GM19035 (cell line): ENCODE data around the gene SCN7A.
"Not testable (repeated sequence)": the region's sequence is repeated elsewhere in the genome, so short reads cannot be mapped to it uniquely, and the experiment has no call there.

Experiments used
- ATAC-seq: cut with Tn5 transposase; IDR thresholded peaks from one replicate; pipeline ENCODE4 v1.9.1; 2021; ENCODE audit not compliant: unreplicated experiment

SCN7A gene

DNA sequence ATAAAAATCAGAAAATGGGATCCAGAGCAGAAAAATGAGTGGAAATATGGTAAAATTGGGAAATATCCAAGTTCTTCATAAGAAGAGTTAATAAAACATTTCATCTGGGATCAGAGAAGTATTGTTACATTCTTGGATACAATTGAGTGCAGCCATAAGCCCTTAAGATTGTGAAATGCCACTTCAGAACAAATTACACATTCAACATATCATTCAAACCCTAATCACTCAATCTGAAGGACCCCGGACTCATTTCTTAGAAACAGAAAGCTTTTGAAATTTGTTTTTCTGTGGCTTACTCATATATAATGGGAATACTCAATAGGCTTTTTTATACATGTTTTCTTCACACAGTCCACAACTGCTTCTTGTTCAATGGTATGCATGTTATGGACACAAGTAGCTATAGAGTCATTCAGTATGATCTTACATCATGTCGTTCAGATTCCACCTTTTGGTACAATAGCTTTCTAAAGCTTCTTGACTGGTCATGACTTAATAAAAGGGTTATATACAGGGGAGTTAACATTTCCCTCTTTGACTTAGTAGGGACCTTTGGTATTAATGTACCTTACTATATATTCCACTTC, 39.9 kb downstream of the SCN7A start:
- no peak for ATAC-seq

DNA sequence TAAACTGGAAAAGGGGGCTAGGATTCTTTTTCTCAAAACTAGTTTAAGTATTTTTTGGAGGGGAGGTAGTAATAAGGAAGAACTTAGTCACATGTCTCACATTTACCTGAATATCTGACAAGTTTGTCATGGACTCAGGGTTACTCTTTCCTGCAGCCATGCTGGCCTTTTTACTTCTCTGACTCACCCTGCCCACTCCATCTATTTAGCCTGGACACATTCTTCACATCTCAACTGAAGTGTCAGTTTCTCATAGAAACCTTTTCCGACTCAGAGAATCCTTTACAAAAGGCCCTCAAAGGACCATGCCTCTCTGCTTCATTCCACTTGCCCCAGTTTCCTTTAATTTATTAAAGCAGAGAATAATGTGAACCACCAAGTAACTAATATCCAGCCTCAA, 42.6 kb downstream of the SCN7A start:
- ATAC-seq = no peak

DNA sequence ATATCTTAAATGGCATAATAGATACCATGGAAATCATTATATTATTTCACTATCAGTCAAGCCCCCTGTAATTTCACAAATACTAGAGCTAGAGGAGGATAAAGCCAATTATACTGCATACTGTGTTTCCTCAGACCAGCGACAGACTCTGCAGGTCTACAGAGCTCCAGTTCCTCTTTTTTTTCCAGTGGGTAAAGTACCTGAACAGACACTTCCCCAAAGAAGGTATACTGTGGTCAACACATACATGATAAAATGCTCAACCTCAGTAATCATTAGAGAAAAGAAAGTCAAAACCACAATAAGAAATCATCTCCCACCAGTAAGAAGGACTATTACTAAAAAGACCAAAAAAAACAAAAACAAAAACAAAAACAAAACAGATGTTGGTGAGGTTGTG, 44.6 kb downstream of the SCN7A start:
- ATAC-seq = no peak

DNA sequence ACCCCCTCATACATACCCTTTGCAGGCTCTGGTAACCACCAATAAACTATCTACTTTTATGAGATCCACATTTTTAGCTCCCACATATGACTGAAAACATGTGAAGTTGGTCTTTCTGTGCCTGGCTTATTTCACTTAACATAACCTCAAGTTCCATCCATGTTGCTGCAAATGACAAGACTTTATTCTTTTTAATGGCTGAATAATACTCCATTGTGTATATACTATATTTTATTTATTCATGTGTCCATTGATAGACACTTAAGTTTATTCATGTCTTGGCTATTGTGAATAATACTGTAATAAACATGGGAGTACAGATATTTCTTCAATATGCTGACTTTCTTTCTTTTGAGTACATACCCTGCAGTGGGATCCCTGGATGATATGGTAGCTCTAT, 45.9 kb downstream of the SCN7A start:
- no peak for ATAC-seq

DNA sequence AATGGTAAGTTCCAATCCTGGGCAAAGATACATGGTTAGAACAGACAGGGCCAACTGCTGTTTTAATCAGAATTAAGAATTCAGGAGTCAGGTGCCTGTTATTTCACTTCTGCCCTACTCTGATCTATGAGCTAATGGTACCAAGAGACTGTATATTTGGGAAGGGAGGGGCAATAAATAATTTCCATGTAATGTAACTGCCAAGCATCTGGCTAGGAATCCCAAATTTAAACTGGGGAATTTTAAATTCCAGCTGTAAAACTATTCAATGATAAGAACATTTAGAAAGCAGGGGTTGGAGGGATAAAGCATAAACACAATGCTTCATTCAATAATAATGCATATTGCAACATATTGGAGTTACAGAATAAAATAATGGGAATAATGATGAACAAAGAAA, 49.7 kb downstream of the SCN7A start:
- ATAC-seq = no peak

DNA sequence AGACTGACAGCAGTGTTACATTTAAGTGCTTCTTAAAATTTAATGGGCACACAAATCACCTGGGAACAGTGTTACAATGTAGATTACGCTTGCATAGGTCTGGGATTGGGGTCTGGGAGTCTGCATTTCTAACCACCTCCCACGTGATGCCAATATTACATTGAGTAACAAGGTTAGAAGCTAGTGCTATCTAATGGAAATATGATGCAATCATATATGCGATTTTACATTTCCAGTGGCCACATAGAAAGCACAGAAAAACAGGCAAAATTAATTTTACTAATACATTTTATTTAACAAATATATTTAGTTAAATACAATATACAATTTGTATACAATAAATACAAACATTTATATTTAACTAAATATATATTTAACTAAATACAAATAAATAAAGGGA, 53.7 kb downstream of the SCN7A start:
- no peak for ATAC-seq

DNA sequence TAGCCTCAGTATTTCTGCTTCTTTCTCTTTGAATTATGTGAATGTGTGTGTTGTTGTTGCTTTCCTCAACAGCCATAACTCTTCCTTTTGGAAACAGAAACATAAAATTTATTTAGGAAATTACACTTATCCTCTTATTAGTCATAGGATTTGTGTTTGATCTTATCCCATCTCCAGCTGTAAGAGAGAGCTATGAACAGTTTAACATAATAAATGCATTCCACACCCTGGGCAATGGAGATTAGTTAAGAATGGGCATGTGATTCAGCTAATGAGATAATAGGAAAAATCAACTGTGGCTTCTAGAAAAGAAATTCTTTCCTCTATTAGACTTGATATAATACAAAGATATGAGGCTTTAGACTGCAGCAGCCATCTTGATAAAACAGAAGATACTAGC, 55.0 kb downstream of the SCN7A start:
- no peak for ATAC-seq

DNA sequence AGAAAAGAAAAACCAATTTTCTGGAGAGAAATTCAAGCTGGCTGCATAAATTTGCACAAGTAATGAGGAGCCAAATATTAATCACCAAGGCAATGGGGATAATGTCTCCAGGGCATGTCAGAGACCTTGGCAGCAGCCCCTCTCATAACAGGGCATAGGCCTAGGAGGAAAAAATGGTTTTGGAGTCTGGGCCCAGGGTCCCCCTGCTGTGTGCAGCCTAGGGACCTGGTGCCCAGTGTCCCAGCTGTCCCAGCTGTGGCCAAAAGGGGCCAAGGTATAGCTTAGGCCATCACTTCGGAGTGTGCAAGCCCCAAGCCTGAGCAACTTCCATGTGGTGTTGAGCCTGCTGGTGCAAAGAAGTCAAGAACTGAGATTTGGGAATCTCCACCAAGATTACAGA, 57.1 kb downstream of the SCN7A start:
- no peak for ATAC-seq

DNA sequence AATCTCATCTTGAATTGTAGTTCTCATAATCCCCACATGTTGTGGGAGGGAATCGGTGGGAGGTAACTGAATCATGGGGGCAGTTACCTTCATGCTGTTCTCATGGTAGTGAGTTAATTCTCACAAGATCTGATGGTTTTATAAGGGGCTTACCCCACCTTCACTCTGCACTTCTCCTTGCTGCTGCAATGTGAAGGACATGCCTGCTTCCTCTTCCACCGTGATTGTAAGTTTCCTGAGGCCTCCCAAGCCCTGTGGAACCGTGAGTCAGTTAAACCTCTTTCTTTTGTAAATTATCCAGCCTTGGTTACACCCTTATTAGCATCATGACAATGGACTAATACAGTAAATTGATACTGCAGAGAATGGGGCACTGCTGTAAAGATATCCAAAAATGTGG, 57.9 kb downstream of the SCN7A start:
- no peak for ATAC-seq

DNA sequence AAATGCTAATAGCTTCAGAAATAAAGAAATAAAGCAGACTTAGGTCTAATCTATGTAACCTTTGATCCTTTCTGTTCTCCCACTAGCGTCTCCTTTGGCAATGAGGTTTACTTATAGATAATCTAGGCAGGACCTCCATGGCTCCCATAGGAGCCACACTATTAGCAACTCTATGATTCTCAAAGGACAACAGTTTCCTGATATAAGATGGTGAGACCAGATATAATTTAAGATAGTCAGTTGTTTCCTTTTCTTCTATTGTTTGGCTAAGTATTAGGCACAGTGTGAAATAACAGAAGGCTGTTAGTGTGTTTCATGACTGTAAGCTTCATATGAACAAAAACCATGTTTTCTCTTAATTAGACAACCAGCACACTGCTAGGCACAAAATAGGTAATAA, 59.6 kb downstream of the SCN7A start:
- ATAC-seq = no peak

DNA sequence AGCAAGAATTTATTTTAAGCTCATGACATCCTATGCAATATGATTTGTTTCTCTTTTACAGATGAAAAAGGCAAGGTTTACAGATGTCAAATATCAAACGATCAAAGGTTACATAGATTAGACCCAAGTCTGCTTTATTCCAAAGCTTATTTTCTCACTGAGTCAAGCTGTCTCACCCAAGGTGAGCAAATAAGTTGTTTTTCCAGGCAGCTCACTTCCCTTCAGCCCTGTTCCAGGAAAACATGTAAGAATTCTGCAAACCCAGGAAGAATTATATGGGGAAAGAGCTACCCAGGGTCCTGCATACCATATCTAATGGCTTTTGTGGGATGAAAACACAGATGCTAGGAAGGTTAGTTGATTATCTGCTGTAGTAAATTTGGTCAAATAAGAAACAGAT, 60.6 kb downstream of the SCN7A start:
- no peak for ATAC-seq

DNA sequence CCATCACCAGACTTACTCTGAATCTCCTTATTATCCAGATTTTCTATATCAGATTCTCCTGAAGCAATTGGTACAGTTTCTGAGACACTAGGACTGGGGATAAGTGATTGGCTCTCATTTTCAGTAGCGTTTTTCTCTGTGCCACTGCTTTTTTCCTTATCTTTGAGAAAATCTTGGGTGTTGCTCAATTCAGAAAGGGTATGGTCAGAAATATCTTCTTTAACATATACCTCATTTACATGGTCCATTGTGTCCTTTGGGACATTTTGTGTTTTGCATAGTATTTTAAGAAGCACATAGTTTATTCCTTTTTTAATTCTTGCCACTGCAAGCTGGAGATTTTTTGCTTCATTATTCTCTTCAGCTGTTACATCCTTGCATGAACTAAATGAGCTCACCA, 61.7 kb downstream of the SCN7A start:
- ATAC-seq = no peak

DNA sequence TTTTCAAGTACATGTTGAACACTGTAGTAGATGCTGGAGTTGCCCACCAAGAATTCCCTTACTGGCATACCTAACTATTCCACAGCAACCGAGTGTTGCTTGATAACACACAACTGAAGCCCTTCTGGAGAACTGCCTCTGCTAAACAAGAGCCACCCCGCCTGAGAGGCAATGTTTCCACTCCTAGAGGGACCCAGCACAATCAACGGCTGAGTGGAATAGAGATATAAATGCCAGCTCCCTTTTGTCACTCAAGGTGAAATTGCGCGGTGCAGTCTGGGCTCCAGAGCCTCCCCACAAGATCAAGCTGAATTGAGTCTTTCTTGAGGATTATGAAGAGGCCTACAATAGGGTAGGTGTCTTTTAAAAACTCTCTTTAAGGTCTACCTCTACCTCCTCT, 69.2 kb downstream of the SCN7A start:
- ATAC-seq = no peak

DNA sequence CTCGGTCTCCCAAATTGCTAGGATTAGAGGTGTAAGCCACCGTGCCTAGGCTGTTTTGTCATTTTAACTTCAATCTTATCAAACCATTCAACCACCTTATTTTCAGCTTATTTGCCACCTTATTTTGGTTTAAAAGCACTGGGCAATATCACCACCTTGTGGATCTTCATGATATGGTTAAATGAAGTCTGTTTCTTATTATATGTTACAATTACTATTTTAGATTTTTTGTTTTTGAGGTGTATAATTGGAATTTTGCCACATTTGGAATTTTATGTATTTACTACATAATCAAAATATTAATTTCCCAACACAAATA, 74.5 kb downstream of the SCN7A start:
- no peak for ATAC-seq

DNA sequence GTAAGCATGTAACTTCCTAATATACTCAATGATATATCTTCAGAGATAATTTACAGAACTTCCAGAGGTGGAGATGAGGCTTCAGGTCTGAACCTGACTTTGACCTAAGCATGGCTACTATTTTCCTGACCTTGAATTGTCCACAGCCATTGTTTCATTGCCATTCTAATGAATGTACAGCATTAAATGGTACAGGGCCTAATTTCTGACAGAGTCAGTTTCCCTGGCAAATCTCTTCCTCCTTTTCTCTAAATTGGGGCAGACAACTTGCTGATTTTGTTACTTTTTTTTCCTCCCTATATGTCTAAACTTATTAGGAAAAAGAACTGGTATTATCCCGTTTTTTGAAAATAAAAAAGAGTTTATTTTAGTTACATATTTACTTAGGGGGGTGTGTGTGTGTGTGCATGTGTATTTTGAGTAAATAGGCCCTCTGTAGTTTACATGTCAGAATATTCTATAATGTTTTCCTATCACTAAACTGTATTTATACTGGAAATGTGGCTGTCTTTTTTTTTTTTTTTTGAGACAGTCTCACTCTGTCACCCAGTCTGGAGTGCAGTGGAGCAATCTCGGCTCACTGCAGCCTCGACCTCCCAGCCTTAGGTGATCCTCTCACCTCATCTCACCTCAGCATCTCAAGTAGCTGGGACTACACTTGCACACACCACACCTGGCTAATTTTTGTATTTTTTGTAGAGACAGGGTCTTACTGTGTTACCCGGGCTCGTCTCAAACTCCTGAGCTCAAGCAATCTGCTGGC, 75.0 kb downstream of the SCN7A start:
- no peak for ATAC-seq

DNA sequence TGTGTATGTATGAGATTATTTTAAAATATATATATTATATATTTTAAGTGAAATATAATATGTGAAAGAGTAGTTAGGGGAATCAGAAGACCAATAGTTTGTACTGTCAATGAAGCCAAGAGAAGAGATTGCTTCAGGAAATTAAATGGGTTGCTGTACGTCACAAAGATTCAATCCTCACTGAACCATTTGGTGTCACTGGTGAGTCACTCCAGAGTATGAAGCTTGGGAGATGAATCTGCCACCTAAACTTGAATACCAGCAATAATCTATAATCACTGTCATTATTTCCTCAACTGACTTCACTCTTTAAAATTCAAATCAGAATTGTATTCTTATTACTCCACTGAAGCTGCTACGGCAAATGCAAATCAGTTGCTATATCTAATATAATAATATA, 76.4 kb downstream of the SCN7A start:
- no peak for ATAC-seq

DNA sequence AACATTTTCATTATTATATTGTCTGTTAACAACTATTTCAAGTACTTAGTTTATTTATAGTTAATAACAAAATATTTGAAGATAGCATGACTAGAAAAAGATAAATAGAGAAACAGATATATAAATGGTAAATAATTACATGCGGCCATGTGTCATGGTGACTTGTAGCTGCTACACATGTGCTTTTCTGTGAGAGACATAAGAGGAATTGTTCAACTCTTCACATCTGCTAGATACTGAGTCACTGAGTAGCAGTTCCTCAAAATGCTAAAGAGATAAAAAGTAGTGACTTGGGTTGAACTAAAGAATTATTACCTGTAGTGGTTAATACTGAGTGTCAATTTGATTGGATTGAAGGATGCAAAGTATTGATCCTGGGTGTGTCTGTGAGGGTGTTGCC, 80.8 kb downstream of the SCN7A start:
- ATAC-seq = no peak

DNA sequence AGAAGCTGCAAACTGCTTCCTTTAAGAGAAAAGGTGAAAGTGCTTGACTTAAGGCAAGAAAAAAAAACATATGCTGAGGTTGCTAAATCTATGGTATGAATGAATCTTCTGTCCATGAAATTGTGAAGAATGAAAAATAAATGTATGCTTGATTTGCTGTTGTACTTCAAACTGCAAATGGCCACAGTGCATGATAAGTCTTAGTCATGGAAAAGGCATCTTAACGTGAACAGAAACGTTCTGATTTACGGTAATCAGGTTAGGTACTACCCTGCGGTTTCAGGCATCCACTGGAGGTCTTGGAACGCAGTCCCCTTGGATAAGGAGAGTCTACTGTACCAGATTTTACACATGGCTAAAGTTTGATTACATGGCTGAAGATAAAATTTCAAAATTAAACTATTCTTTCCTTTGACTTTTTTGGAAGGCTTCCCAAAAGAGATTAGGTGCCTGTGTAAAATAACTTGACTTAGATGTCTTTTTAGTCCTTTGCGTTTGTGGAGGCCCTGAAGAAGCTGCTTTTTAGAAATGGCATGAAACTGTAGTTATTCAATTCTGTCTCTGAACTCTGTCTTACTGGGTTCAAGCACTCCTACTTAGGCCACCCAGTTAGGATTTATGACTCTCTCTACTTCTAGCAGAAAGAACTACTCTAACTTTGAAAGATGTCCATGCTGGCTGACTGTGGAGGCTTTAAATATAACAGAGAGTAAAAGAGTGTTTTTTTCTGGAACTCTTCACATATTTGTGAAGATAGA, 82.4 kb downstream of the SCN7A start:
- no peak for ATAC-seq

DNA sequence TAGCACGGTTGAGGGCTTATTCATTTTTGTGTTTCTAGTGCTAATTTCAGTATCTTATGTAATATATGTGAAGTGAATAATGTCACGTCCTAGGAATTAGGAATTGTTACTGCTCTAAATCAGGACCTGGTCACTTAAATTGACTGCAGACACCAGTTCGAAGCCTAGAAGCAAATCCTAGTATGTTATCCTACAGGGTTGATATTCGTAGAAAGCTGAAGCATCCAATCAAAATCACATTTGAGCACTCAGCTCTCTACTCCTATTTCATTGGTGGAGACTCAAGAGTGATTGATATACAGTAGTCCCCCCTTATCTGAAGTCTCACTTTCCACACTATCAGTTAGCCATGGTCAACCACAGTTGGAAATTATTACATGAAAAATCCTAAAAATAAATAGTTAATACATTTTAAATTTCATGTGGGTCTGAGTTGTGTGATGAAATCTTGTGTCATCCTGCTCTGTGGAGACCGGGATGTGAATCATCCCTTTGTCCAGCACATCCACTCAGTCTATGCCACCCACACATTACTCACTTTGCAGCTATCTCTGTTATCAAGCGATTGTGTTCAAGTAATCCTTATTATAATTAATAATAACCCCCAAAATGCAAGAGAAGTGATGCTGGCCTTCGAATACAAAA, 83.1 kb downstream of the SCN7A start:
- ATAC-seq = no peak

DNA sequence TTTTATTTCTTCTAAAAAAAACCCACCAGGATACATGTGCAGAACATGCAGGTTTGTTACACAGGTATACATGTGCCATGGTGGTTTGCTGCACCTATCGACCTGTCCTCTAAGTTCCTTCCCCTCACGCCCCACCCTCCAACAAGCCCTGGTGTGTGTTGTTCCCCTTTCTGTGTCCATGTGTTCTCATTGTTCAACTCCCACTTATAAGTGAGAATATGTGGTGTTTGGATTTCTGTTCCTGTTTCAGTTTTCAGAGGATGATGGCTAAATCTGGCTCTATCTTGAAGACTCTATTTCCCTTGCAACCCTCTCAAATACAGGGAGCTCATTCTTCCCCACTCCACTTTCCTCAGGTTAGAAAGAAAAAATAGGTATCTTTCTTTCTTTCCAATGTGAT, 86.3 kb downstream of the SCN7A start:
- not testable (repeated sequence) for ATAC-seq

DNA sequence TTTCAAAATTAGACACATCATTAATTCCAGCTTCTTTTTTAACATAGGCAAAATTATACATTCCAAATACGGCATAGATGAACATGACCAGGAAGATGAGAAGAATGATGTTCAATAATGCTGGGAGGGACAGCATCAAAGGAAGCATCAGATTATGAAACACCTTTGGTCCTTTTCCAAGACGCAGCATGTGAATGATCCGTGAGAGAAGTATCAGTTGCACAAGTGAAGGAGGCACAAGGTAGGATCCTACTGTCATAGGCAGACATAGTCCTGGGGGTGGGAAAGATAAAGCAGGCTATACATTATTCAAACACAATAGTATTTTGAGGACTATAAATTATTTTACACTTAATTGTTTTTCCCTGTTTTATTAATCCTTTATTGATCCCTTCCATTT, 87.7 kb downstream of the SCN7A start:
- no peak for ATAC-seq

DNA sequence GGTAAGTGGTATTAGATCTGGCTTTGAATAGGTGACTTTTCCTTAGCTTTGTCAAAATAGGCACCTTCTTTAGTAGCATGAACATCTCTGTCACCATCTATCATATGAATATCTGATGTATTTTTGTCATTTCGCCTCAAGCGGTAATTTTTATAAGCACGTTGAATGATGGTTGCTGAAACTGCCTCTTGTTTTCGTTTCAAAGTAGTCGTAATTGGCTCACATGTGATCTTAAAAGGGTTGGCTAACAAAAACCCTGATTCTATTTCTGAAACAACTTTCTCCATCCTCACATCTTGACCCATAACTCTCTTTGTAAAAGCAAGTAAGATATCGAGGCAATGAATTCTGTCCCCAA, 88.5 kb downstream of the SCN7A start:
- ATAC-seq = no peak
